HG03565 (cell line): ENCODE results near the gene PET100.

ENCODE experiments used
- ATAC-seq: cut with Tn5 transposase; IDR thresholded peaks from one replicate; pipeline ENCODE4 v1.9.1; 2021; ENCODE audit warnings: mild to moderate bottlenecking, moderate library complexity; ENCODE audit not compliant: unreplicated experiment

Gene PET100, protein sequence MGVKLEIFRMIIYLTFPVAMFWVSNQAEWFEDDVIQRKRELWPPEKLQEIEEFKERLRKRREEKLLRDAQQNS

DNA sequence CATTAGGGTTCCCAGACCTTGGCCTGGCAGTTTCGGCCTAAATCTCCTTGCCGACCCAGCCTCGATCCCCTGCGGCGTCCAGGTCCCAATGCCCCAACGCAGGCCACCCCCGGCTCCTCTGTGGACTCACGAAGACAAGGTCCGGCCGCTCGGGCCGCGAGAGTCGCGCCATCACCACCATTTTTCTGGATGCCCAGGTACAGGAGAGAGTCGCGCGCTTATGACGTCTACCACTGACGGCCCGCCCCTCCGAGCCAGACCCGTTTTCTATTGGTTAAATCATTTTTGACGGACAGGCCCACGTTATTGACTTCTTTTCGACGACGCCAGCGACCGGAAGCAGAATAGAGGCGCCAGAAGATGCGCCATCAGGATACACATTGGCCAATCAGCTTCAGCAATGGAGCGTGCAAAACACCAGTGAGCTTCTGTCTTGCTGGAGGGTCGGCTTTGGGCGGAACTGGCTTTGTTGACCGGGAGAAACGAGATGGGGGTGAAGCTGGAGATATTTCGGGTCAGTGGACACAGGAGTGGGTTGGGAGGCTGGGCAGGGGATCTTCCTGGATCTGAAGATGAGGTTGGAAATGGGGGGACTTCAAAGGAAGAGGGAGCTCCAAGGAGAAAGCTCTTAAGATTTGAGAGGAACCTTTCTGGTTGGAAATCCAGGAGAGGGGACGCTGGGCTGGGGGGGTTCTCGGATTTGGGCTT, at the start of gene PET100, which contains the start of gene XAB2:
Gene PET100, plus strand, starts transcription at position 447 of the 708 bp plus-strand sequence. Its CDS starts 41 bp downstream, at position 488.
Gene XAB2, minus strand, starts transcription at position 199 of the 708 bp plus-strand sequence. Its CDS starts 18 bp downstream, at position 181.
- peak; percentile 90 for ATAC-seq

DNA sequence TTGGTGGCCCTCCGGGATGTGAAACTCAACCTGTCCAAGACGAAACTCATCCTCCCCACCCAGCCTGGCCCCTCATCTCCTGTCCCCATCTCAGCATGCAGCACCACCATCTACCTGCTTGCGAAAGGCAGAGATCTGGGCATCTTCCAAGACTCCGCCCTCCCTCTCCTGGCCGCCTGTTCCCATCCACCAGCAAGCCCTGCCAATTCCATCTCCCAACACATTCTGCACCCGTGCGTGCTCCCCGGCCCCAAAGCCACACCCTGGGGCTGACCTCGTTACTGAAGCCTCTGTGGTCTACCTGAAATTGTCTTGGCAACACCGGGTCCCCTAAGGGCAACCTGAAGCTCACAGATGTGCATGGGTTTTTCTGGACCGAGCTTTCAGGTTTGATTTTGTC, 47.1 kb upstream of the PET100 start:
- no peak for ATAC-seq

DNA sequence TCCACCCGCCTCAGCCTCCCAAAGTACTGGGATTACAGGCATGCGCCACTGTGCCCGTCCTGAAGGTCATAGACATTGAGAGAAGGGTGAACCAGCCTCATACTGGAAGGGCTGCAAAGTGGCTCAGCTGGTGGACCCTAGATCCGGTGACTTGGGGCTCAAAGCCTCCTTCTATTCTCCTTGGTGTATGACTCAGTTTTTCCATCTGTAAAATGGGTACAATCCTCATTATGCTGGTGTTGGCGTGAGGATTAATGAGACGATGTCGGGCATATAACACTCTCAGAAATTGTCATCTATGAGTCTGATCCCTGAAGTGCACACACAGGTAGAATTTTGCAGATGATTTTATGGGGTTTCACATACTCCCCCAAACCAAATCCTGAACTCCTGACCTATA, 39.8 kb upstream of the PET100 start:
- ATAC-seq, result no peak

DNA sequence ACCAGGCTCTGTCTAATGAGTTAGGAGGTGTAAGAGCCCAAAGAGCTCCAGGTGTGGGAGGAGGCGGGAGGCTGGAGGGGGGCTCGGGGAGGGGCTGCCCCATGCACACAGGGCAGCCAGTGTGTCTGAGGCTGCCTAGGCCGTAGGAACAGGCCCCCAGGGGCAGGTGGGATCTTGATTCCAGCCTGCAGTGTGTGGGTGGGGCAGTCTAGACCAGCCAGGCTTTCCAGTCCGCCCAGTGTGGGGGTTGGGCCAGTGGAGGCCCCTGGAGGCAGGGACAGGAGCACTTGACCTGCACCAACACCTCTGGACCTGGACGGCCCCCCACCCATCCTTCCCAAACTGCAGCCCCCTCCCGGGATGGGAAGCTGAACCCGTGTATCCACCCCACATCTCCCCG, 39.3 kb upstream of the PET100 start:
- ATAC-seq, result no peak

DNA sequence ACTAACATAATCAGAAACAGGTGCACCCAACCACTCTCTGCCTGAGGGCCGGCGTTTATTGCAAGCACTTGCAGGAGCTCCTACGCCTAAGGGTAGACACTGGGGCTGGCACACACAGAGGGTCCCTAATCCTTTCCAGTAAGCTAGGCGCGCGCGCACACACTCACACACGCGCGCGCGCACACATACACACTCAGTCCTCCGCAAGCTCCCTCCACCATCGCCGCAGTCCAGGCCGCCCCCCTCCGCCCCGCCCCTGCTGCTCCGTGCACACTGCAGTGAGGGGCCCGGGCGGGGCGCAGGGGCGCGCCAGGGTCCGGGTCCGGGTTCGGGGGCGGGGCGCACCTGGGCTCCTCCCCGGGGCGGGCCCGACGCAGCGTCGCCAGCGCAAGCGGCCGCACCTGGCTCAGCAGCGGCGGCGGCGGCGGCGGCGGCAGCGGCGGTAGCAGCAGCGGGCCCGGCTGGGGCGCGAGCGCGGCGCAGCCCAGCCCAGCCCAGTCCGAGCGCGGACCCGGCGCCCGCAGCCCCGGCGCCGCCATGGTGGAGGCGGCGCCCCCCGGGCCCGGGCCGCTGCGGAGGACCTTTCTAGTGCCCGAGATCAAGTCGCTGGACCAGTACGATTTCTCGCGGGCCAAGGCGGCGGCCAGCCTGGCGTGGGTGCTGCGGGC, 34.0 kb upstream of the PET100 start, which contains the start of gene CAMSAP3:
Gene CAMSAP3, plus strand, starts transcription at position 398 of the 668 bp plus-strand sequence. Its CDS starts 140 bp downstream, at position 538.
- ATAC-seq, result no peak

DNA sequence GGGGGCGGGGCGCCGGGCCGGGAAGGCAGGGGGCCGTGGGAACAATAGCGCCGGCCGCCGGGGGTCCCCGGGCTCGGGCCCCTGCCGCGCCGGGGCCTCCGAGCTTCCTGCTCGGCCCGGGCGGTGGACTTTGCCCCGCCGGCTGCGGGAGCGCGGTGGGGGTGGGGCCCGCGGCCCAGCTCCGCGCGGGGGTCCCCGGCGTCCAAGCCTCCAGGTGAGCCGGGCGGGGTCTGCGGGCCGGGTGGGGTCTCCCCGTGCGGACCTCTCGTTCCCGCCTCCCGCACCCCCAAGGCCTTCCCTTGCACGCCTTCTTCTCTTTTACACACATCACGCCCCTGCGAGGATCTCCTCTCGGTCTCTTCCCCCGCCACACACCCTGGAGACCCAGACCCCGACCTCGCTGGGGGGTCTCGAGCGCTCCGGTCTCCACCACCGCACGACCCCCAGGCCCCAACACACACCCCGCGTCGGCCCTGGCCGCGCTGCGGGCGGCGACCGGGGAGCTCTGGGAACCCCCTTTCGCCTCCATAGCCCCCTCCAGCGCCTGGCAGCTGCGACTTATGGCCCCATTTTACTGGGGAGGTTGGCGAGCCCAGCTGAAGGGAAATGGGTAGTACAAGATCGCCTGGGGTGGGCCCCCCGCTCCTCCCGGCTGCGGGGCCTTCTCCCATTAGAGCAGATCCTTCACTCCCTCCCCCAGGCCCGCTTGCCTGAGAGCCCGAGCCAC, 33.2 kb upstream of the PET100 start:
- ATAC-seq, result no peak

DNA sequence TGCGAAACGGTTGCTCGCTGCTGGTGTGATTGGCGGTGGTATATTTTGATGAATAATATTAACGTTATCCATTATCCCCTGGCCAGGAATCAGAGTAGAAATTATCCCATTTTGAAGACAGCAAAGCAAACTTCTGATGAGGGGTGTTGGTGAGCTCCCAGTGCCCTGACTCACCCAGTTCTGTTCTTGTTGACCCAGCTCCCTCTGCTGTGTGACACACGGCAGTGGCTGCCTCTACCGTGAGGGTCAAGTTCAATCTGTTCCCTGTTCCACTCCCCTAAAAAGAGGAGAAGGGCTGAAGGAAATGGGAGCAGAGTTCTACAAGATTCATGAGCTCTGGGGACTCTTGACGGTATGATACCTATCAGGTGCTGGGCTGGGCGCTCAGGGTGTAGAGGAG, 31.9 kb upstream of the PET100 start:
- ATAC-seq, result no peak

DNA sequence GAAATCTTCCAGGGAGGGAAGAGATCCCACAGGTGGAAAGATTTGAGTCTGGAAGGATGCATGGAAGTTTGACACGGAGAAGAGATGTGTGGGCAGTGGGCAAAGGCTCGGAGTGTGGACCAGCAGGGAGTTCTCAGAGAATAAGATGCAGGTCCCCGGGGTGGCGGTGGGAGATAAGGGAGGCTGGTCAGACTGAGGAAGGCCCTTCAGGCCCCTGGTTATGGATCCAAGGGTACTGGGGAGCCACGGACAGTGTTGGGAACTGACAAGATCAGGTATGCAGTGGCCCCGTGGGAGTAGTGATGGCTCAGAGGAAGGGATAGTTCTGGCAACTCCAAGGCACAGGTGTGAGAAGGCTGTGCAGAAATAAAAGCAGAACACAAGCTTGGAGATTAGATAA, 31.4 kb upstream of the PET100 start:
- no peak for ATAC-seq

DNA sequence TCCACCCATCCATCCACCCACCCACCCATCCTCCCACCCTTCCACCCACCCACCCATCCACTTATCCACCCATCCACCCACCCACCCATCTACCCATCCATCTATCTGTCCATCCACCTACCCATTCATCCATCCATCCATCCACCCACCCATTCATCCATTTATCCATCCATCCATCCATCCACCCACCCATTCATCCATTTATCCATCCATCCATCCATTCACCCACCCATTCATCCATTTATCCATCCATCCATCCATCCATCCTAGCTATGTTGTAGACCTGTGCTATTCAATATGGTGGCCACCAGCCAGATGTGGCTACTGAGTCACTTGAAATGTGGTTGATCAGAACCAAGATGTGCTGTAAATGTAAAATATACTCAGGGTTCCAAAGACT, 28.9 kb upstream of the PET100 start:
- no peak for ATAC-seq

DNA sequence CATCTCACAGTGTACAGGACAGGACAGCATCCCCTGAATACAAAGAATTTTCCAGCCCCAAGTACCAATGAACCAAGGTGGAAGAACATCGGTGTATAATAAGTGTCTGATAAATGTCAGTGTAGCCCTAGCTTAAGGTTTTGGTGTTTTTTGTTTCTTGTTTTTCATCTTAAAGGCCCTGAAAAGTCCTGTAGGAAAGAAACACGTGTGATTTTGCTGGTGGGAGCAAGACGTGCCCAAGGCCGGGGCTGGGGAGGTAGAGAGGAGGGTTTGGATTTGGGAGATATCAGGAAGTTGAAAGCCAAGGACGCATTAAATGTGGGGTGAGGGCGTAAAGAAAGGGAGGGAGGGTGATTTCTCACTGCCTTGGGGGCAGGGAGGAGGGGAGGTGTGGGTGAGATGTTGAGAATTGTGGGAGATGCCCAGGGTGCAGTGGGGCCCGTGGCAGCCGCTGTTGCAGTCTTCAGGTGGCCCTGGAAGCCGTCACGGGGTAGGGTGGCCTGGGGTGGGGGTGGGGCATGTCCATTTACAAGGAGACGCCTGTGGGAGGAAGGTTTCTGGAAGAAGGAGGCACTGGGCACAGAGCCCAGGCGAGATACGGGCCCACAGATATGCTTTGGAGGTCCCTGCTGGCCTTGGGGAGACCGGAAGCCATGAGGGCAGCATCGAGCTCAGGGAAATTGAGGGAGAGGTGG, 27.2 kb upstream of the PET100 start:
- ATAC-seq, result no peak

DNA sequence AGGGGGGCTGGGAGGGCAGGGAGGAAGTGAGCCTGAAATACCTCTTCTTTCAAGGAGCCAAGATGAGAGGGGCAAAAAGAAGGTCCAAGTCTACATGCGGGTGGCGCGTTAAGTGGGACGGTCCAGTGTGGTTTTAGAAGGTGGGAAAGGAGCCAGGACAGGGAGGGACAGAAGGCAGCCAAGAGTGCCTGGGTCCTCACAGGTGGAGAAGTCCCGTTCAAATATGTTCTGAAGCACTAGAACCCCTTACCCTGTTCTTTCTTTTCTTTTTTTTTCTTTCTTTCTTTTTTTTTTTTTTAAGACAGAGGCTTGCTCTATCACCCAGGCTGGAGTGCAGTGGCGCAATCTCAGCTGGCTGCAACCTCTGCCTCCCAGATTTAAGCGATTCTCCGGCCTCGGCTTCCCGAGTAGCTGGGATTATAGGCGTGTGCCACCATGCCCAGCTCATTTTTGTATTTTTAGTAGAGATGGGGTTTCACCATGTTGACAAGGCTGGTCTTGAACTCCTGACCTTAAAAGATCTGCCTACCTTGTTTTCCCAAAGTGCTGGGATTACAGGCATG, 26.6 kb upstream of the PET100 start:
- ATAC-seq, result no peak

DNA sequence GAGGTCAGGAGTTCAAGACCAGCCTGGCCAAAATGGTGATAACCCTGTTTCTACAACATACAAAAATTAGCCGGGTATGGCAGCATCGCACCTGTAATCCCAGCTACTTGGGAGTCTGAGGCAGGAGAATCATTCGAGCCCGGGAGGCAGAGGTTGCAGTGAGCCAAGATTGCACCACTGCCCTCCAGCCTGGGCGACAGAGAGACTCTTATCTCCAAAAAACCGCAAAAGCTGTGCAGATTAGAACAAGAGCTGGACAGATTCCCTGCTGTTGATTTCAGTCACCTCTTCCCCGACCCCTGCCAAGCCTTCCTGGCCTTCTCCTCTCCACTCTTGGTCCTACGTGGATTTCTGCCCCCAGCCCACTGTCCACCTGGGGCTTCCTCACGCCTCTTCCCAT, 25.7 kb upstream of the PET100 start:
- no peak for ATAC-seq

DNA sequence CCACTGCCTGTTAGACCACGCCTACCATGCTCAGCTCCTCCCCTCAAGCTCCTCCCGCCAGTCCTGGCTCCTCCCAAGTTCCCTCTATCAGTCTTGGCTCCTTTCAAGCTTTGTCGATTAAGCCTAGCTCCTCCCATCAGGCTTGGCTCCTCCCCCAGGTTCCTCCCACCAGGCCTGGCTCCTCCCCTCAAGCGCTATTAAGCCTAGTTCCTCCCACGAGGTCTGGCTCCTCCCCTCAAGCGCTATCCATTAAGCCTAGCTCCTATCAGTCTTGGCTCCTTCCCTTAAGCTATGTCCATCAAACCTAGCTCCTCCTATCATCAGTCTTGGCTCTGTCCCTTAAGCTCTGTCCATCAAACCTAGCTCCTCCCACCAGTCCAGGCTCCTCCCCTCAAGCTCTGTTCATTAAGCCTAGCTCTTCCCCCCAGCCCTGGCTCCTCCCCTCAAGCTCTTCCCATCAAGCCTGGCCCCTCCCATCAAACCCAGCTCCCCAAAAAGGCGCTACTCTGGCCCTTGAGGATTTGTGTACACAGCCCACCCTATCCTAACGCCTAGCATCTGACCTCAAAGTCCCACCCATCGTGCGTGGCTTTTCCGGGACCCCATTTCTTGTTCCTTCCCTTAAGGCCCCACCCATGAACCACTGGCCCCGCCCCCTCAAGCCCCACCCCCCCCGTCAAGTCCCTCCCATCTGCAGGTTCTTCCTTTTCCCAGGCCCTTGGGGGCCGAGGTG, 23.9 kb upstream of the PET100 start:
- ATAC-seq, result no peak

DNA sequence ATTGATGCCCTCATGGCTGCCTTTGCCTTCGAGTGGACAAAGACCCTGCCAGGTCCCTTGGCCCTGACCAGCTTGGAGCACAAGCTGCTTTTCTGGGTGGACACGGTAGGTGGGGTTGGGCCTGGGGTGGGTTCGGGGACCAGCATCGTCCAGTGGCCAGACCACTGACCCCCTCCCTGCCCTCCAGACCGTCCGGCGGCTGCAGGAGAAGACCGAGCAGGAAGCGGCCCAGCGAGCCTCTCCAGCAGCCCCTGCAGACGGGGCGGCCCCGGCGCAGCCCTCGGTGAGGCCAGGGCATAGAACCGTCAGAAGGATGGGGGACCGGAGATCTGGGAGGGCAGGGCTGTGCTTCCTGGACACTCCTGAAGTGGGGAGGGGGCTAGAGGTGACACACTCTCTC, 23.3 kb upstream of the PET100 start:
- no peak for ATAC-seq

DNA sequence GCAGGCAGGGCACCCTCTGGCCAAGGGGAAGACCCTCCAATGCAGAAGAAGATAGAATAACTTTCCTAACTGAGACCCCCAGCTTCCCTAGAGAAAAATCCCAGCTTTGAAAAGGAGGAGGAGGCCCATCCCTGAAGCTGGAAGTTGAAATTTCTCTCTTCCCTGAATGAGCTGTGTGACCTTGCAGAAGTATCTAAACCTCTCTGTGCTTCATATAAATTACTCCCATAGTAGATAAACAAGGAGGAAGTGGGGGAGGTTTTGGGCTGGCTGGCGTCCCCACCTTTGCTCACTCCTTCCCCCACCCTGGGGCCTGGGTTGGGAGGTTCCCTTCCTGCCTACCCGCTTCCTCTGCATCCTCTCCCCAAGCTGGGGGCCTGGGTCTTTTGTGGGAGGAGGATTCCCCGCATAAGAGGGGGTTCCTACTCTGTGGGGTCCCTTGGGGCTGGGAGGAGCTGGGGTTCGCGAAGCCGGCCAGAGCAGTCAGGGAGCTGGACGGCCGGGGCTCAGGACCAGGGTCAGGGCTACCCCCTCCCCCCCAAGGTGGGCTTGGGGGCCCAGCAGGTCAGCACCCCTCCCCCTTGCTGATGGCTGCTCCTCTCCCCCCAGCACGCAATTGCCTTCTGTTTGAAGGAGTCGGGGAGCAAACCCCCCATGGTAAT, 22.2 kb upstream of the PET100 start:
- ATAC-seq, result no peak

DNA sequence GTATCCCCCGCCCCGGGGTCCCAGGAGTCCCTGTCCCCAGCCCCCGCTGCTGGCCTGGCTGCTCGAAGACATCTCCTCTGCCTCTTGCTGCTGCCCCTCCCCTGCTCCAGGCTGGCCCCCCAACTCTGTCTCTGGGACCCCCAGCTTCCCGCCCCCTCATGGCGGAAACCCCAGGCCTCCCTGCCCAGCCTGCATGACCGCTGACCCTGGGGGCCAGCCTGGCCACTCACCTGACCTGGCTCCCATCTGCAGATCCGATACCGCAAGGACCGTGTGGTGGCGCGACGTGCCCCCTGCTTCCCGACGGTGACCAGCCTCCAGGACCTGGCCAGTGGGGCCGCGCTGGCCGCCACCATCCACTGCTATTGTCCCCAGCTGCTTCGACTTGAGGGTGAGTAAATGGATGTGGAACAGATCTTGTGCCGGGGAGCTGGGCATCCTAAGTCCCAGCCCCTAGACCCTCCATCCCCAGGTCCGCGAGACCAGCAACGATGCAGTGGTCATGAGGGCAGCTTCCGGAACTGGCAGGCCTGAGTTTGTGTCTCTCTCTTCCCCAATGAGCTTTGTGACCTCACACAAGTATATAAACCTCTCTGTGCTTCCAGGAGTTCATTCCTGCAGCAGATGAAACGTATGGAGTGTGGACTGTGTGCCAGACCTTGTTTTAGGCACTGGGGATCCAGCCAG, 21.6 kb upstream of the PET100 start:
- no peak for ATAC-seq

DNA sequence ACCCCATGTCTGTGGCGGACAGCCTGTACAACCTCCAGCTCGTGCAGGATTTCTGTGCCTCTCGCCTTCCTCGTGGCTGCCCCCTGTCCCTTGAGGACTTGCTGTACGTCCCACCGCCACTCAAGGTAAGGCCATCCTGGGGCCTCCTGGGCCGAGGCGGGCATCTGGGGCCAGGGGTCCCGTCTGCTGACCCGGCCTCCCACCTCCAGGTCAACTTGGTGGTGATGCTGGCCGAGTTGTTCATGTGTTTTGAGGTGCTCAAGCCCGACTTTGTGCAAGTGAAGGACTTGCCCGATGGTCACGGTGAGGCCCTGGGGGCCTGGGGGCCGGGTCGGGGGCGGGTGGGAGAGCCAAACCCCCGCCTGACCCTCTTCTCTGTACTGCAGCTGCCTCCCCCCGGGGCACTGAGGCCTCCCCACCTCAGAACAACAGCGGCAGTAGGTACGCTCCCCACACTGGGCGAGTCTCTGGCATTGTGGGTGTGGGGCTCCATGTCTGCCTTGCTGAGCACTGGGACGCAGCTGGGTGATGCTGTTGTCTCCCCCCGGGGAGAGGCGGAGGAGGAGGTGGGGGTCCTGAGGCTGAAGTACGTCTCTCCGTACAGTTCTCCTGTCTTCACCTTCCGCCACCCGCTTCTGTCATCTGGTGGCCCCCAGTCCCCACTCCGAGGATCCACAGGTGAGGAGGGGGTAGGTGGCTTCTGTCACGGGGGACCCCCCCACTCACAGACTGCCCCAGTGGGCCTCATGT, 18.9 kb upstream of the PET100 start:
- ATAC-seq, result no peak
